ENCODE data around the gene CEMP1. TPM values are rescaled to one million over a fixed set of nuclear protein-coding genes. Genes with fewer than 3 reads are reported as not detected.

The CEMP1 gene
- total and polyA plus RNA-seq, 10 of the 15 experiments (the other 5 are each of a cell fraction or from before 2014, with no cell fraction given): 0.05 to 8.2 (median 1.5) TPM; not detected in 5

DNA sequence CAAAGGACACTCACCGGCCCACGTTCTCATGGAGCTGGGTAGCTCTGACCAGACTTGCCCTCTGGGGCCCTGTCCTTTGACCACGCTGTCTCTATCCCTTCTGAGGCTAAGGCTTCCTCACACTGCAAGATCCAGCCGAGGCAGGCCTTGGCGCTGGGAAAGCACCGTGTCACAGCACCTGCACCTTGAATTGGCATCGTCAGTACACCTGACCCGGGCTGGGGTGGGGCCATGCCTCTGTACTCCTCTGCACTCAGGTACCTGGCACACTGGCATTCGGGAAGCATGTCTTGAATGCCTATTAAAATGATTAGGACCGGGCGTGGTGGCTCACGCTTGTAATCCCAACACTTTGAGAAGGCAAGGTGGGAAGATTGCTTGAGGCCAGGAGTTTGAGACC is 50.3 kb downstream of the CEMP1 start:
- H4K20me1 ChIP-seq (ENCODE audit: control insufficient read depth, insufficient read depth): no peaks in the 10 kb centered on the region
- no TSS peak for BruUV-seq (replicated peaks)
- H3K4me3 ChIP-seq: no peak overlapping the region
- H3K36me3 ChIP-seq (ENCODE audit: control insufficient read depth in 2 of 2, insufficient read depth in 2 of 2, low read length in 1 of 2): no peaks in the 10 kb centered on the region
- H3K27me3 ChIP-seq (replicated peaks in 1 of 2; ENCODE audit: control insufficient read depth in 2 of 2, insufficient read depth in 2 of 2, low read length in 1 of 2): no peaks in the 10 kb centered on the region
- DNase-seq (ENCODE audit: low read depth, low spot score) (no peak), ATAC-seq (no peak), FAIRE-seq (no peak)
- intact Hi-C loops (cut with micrococcal nuclease; ENCODE audit: unreplicated experiment) (no loop called here), in situ Hi-C loops (cut with MboI) (no loop called here)
- WGBS (ENCODE audit: insufficient coverage, insufficient replicate concordance, low lambda C conversion rate, missing lambda C conversion rate): 98% methylated on average over 12 of the region's 12 CpGs
- no peak overlapping the region for H3K9ac ChIP-seq (ENCODE audit: control insufficient read depth, insufficient read depth, low read length)
- TF ChIP-seq CREM (IDR thresholded peaks at IDR 0.05; ENCODE audit: low read depth): no peak
- no peaks in the 10 kb centered on the region for H3K4me1 ChIP-seq (ENCODE audit: control insufficient read depth, insufficient read depth, low read length)
- ChIA-PET POLR2A (no interaction called here), SMC1A (ENCODE audit: uncharacterized antibody, unreplicated experiment) (no interaction called here), RAD21 (ENCODE audit: unreplicated experiment) (no interaction called here), CTCF (no interaction called here)
- H3K4me2 ChIP-seq (ENCODE audit: control insufficient read depth, insufficient read depth): no peak overlapping the region
- H3K9me3 ChIP-seq (replicated peaks; ENCODE audit: control insufficient read depth, insufficient read depth, low read length): no peaks in the 10 kb centered on the region
- H3K79me2 ChIP-seq (ENCODE audit: control insufficient read depth, insufficient read depth, low read length): no peaks in the 10 kb centered on the region
- no peak overlapping the region for H2AFZ ChIP-seq (ENCODE audit: control insufficient read depth, low read depth, low read length)
- no peak overlapping the region for H3K27ac ChIP-seq (ENCODE audit: control insufficient read depth, insufficient read depth)

MicroRNAs encoded within 50 kb of the gene (microRNA counts, 767-probe panel; counts per million panel counts)
- 55.3 counts per million for microRNA hsa-miR-3178

Small RNA genes within 50 kb of the gene (microRNA-seq; reads per million reads assigned to microRNA genes)
- 0.56 reads per million for gene MIR3178

Small RNA genes within 50 kb of the gene (small RNA-seq; reads per million reads assigned to genes)
- gene AC093525.1: not detected
- gene MIR3178: 0.90 reads per million, percentile 28 among the genes with 10 or more reads in this experiment

Other genes with a start within 250 kb of the CEMP1 start
Only the 7 nearest of the 12 such genes appear.
- gene CCNF, start 102.0 kb downstream of the CEMP1 start, total RNA-seq (2014; rRNA removed): 44.1 and 50.3 TPM in 2 replicates
- gene CCNF, start 102.0 kb downstream of the CEMP1 start, total RNA-seq (2014; rRNA removed; fragmentation: Illumina TruSeq; extraction: Trizol): 23.5 and 27.1 TPM in 2 replicates
- 48.9 and 54.2 TPM in 2 replicates for gene CCNF, start 102.0 kb downstream of the CEMP1 start, total RNA-seq (2021)
- 9.1 and 16.3 TPM in 2 replicates for gene CCNF, start 102.0 kb downstream of the CEMP1 start, polyA plus RNA-seq (2011; rRNA removed)
- 11.1 and 18.7 TPM in 2 replicates for gene CCNF, start 102.0 kb downstream of the CEMP1 start, polyA plus RNA-seq (2014; fragmentation: Illumina TruSeq; extraction: Trizol)
- gene CCNF, start 102.0 kb downstream of the CEMP1 start, polyA plus RNA-seq (2014; fragmentation: Nextera tagmentation; extraction: Ambion mirVana): 1 to 10 TPM; 4.0 to 4.7 TPM
- gene CCNF, start 102.0 kb downstream of the CEMP1 start, polyA plus RNA-seq (2014; rRNA removed): 27.8 and 30.8 TPM in 2 replicates
- 10 to 100 TPM; 59.1 to 63.2 TPM for gene CCNF, start 102.0 kb downstream of the CEMP1 start, polyA plus RNA-seq (2016; fragmentation: Nextera tagmentation; extraction: Ambion mirVana)
- 38.0 and 38.9 TPM in 2 replicates for gene TEDC2, start 71.3 kb downstream of the CEMP1 start, total RNA-seq (2014; rRNA removed)
- 9.2 and 10.4 TPM in 2 replicates for gene TEDC2, start 71.3 kb downstream of the CEMP1 start, total RNA-seq (2014; rRNA removed; fragmentation: Illumina TruSeq; extraction: Trizol)
- 24.9 and 30.8 TPM in 2 replicates for gene TEDC2, start 71.3 kb downstream of the CEMP1 start, total RNA-seq (2021)
- gene TEDC2, start 71.3 kb downstream of the CEMP1 start, polyA plus RNA-seq (2011; rRNA removed): 2.9 and 6.7 TPM in 2 replicates
- gene TEDC2, start 71.3 kb downstream of the CEMP1 start, polyA plus RNA-seq (2014; fragmentation: Illumina TruSeq; extraction: Trizol): 2.9 and 7.4 TPM in 2 replicates
- gene TEDC2, start 71.3 kb downstream of the CEMP1 start, polyA plus RNA-seq (2014; fragmentation: Nextera tagmentation; extraction: Ambion mirVana): 1 to 10 TPM in 1 of 2 experiments, under 1 TPM in 1; 0.23 to 2.5 TPM
- gene TEDC2, start 71.3 kb downstream of the CEMP1 start, polyA plus RNA-seq (2014; rRNA removed): 27.8 and 35.3 TPM in 2 replicates
- 10 to 100 TPM; 40.4 to 47.9 TPM for gene TEDC2, start 71.3 kb downstream of the CEMP1 start, polyA plus RNA-seq (2016; fragmentation: Nextera tagmentation; extraction: Ambion mirVana)
- not detected in 2 replicates for gene NTN3, start 60.1 kb downstream of the CEMP1 start, total RNA-seq (2014; rRNA removed)
- not detected in 2 replicates for gene NTN3, start 60.1 kb downstream of the CEMP1 start, total RNA-seq (2014; rRNA removed; fragmentation: Illumina TruSeq; extraction: Trizol)
- not detected in 2 replicates for gene NTN3, start 60.1 kb downstream of the CEMP1 start, total RNA-seq (2021)
- gene NTN3, start 60.1 kb downstream of the CEMP1 start, polyA plus RNA-seq (2011; rRNA removed): not detected in 2 replicates
- not detected in 2 replicates for gene NTN3, start 60.1 kb downstream of the CEMP1 start, polyA plus RNA-seq (2014; fragmentation: Illumina TruSeq; extraction: Trizol)
- not detected for gene NTN3, start 60.1 kb downstream of the CEMP1 start, polyA plus RNA-seq (2014; fragmentation: Nextera tagmentation; extraction: Ambion mirVana)
- gene NTN3, start 60.1 kb downstream of the CEMP1 start, polyA plus RNA-seq (2014; rRNA removed): 0.04 and 0.22 TPM in 2 replicates
- gene NTN3, start 60.1 kb downstream of the CEMP1 start, polyA plus RNA-seq (2016; fragmentation: Nextera tagmentation; extraction: Ambion mirVana): not detected
- gene TBC1D24, start 56.3 kb downstream of the CEMP1 start, total RNA-seq (2014; rRNA removed): 5.6 and 6.6 TPM in 2 replicates
- gene TBC1D24, start 56.3 kb downstream of the CEMP1 start, total RNA-seq (2014; rRNA removed; fragmentation: Illumina TruSeq; extraction: Trizol): 3.3 and 3.5 TPM in 2 replicates
- gene TBC1D24, start 56.3 kb downstream of the CEMP1 start, total RNA-seq (2021): 7.9 and 9.6 TPM in 2 replicates
- gene TBC1D24, start 56.3 kb downstream of the CEMP1 start, polyA plus RNA-seq (2011; rRNA removed): 3.4 and 4.3 TPM in 2 replicates
- gene TBC1D24, start 56.3 kb downstream of the CEMP1 start, polyA plus RNA-seq (2014; fragmentation: Illumina TruSeq; extraction: Trizol): 2.6 and 2.7 TPM in 2 replicates
- 1 to 10 TPM; 1.1 to 1.5 TPM for gene TBC1D24, start 56.3 kb downstream of the CEMP1 start, polyA plus RNA-seq (2014; fragmentation: Nextera tagmentation; extraction: Ambion mirVana)
- gene TBC1D24, start 56.3 kb downstream of the CEMP1 start, polyA plus RNA-seq (2014; rRNA removed): 5.7 and 6.9 TPM in 2 replicates
- 1 to 10 TPM; 4.6 to 5.8 TPM for gene TBC1D24, start 56.3 kb downstream of the CEMP1 start, polyA plus RNA-seq (2016; fragmentation: Nextera tagmentation; extraction: Ambion mirVana)
- 14.0 and 19.1 TPM in 2 replicates for gene ATP6V0C, start 17.5 kb downstream of the CEMP1 start, total RNA-seq (2014; rRNA removed)
- 8.2 and 10.4 TPM in 2 replicates for gene ATP6V0C, start 17.5 kb downstream of the CEMP1 start, total RNA-seq (2014; rRNA removed; fragmentation: Illumina TruSeq; extraction: Trizol)
- gene ATP6V0C, start 17.5 kb downstream of the CEMP1 start, total RNA-seq (2021): 127 and 135 TPM in 2 replicates
- gene ATP6V0C, start 17.5 kb downstream of the CEMP1 start, polyA plus RNA-seq (2011; rRNA removed): 1.5 and 5.9 TPM in 2 replicates
- 8.7 and 17.6 TPM in 2 replicates for gene ATP6V0C, start 17.5 kb downstream of the CEMP1 start, polyA plus RNA-seq (2014; fragmentation: Illumina TruSeq; extraction: Trizol)
- gene ATP6V0C, start 17.5 kb downstream of the CEMP1 start, polyA plus RNA-seq (2014; fragmentation: Nextera tagmentation; extraction: Ambion mirVana): 10 to 100 TPM in 1 of 2 experiments, 1 to 10 TPM in 1; 2.4 to 16.5 TPM
- 32.2 and 53.4 TPM in 2 replicates for gene ATP6V0C, start 17.5 kb downstream of the CEMP1 start, polyA plus RNA-seq (2014; rRNA removed)
- gene ATP6V0C, start 17.5 kb downstream of the CEMP1 start, polyA plus RNA-seq (2016; fragmentation: Nextera tagmentation; extraction: Ambion mirVana): 100 to 1,000 TPM; 107 to 115 TPM
- 26.3 and 32.2 TPM in 2 replicates for gene AMDHD2, start 11.0 kb downstream of the CEMP1 start, total RNA-seq (2014; rRNA removed)
- gene AMDHD2, start 11.0 kb downstream of the CEMP1 start, total RNA-seq (2014; rRNA removed; fragmentation: Illumina TruSeq; extraction: Trizol): 8.0 and 8.9 TPM in 2 replicates
- gene AMDHD2, start 11.0 kb downstream of the CEMP1 start, total RNA-seq (2021): 35.1 and 41.8 TPM in 2 replicates
- gene AMDHD2, start 11.0 kb downstream of the CEMP1 start, polyA plus RNA-seq (2011; rRNA removed): 3.0 and 5.2 TPM in 2 replicates
- 0.76 and 3.9 TPM in 2 replicates for gene AMDHD2, start 11.0 kb downstream of the CEMP1 start, polyA plus RNA-seq (2014; fragmentation: Illumina TruSeq; extraction: Trizol)
- under 1 TPM in 1 of 2 experiments, not detected in 1; 0.60 TPM for gene AMDHD2, start 11.0 kb downstream of the CEMP1 start, polyA plus RNA-seq (2014; fragmentation: Nextera tagmentation; extraction: Ambion mirVana)
- gene AMDHD2, start 11.0 kb downstream of the CEMP1 start, polyA plus RNA-seq (2014; rRNA removed): 35.6 and 38.4 TPM in 2 replicates
- 10 to 100 TPM; 24.3 to 29.4 TPM for gene AMDHD2, start 11.0 kb downstream of the CEMP1 start, polyA plus RNA-seq (2016; fragmentation: Nextera tagmentation; extraction: Ambion mirVana)
- gene PDPK1, start 6.6 kb upstream of the CEMP1 start, total RNA-seq (2014; rRNA removed): 18.2 and 22.7 TPM in 2 replicates
- 15.8 and 18.0 TPM in 2 replicates for gene PDPK1, start 6.6 kb upstream of the CEMP1 start, total RNA-seq (2014; rRNA removed; fragmentation: Illumina TruSeq; extraction: Trizol)
- gene PDPK1, start 6.6 kb upstream of the CEMP1 start, total RNA-seq (2021): 35.7 and 39.0 TPM in 2 replicates
- 40.1 and 41.3 TPM in 2 replicates for gene PDPK1, start 6.6 kb upstream of the CEMP1 start, polyA plus RNA-seq (2011; rRNA removed)
- gene PDPK1, start 6.6 kb upstream of the CEMP1 start, polyA plus RNA-seq (2014; fragmentation: Illumina TruSeq; extraction: Trizol): 31.6 and 38.5 TPM in 2 replicates
- 1 to 10 TPM; 3.9 to 5.2 TPM for gene PDPK1, start 6.6 kb upstream of the CEMP1 start, polyA plus RNA-seq (2014; fragmentation: Nextera tagmentation; extraction: Ambion mirVana)
- 24.7 and 25.5 TPM in 2 replicates for gene PDPK1, start 6.6 kb upstream of the CEMP1 start, polyA plus RNA-seq (2014; rRNA removed)
- 10 to 100 TPM; 26.3 to 30.8 TPM for gene PDPK1, start 6.6 kb upstream of the CEMP1 start, polyA plus RNA-seq (2016; fragmentation: Nextera tagmentation; extraction: Ambion mirVana)